NB4 (cell line): ENCODE results near the gene SIRPB2.

Experiments used
- DNase-seq: peaks from one replicate; pipeline ENCODE4 v3.0.0; 2010; ENCODE audit warnings: low read depth
- H3K4me3 ChIP-seq: one replicate; pipeline ENCODE4 v1.5.1; 2011; ENCODE audit warnings: mild to moderate bottlenecking, low read depth, low read length, moderate library complexity
- MYC ChIP-seq: IDR thresholded peaks from 2 replicates; pipeline ENCODE4 v1.6.1; 2011; ENCODE audit warnings: low read depth, low read length
- POLR2A ChIP-seq: IDR thresholded peaks from 2 replicates; pipeline ENCODE4 v1.6.1; 2011; ENCODE audit warnings: mild to moderate bottlenecking; ENCODE audit not compliant: insufficient read length; ENCODE audit errors: extremely low read depth
- TF ChIP-seq, protein P1 (sequence below): IDR thresholded peaks from one replicate; pipeline ENCODE4 v1.5.1; 2012; ENCODE audit warnings: low read depth, low read length
- TF ChIP-seq, protein P2 (sequence below): IDR thresholded peaks from 2 replicates; pipeline ENCODE4 v1.6.1; 2011; ENCODE audit warnings: low read depth, low read length

The SIRPB2 gene

DNA sequence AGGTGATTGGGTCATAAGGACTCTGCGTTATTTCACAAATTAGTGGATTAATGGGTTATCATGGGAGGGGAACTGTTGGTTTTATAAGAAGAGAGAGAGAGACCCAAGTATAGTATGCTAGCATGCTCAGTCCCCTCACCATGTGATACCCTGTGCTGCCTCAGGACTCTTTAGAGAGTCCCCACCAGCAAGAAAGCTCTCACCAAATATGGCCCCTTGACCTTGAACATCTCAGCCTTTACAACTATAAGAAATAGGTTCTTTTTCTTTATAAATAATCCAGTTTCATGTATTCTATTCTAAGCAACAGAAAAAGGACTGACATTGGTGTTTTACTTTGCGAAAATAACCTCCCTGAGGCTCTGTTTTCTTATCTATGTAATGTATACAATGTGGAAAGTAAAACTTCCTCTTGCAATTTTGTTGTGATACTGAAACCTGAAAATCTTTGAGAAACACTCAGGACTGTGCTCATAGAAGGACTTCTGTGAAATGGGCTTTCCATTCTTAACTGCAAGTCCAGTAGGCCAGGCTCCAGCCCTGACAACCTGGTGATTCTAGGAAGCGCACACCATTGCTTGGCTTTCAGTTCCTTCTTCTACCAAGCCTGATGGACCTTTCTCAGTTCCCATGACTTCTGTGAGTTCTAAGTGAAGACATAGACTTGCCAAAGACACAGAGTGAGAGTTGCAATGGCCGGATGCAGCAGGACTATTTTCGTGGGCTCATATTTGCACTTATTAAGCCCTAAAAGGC, 44.4 kb upstream of the SIRPB2 start:
- no peak overlapping the region for H3K4me3 ChIP-seq
- peak; percentile 66 for DNase-seq
- TF ChIP-seq, protein P1, sequence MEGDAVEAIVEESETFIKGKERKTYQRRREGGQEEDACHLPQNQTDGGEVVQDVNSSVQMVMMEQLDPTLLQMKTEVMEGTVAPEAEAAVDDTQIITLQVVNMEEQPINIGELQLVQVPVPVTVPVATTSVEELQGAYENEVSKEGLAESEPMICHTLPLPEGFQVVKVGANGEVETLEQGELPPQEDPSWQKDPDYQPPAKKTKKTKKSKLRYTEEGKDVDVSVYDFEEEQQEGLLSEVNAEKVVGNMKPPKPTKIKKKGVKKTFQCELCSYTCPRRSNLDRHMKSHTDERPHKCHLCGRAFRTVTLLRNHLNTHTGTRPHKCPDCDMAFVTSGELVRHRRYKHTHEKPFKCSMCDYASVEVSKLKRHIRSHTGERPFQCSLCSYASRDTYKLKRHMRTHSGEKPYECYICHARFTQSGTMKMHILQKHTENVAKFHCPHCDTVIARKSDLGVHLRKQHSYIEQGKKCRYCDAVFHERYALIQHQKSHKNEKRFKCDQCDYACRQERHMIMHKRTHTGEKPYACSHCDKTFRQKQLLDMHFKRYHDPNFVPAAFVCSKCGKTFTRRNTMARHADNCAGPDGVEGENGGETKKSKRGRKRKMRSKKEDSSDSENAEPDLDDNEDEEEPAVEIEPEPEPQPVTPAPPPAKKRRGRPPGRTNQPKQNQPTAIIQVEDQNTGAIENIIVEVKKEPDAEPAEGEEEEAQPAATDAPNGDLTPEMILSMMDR = no peak
- TF ChIP-seq POLR2A (no peak), MYC (no peak)
- TF ChIP-seq, protein P2, sequence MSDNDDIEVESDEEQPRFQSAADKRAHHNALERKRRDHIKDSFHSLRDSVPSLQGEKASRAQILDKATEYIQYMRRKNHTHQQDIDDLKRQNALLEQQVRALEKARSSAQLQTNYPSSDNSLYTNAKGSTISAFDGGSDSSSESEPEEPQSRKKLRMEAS = no peak

DNA sequence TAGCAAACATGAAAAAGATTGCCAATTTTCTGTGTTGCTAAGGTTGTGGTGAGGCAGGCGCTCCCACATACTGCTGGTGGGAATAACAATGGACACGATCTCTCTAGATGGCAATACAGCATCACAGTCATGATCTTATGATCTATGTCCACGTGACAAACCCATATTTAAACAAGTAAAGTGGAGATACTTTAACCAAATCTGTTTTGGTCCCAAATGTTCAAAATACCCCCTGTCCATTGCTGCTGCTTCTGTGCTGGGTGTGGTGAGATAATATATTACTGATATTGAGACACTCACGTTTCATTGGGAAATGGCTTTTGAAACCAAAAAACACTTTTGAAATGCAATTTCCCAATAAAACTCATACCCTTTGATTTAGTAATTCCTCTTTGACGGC, 43.3 kb upstream of the SIRPB2 start:
- TF ChIP-seq, protein P2 = no peak
- TF ChIP-seq POLR2A = no peak
- TF ChIP-seq MYC = no peak
- TF ChIP-seq, protein P1 = no peak
- H3K4me3 ChIP-seq = no peak overlapping the region
- peak; percentile 26 for DNase-seq

DNA sequence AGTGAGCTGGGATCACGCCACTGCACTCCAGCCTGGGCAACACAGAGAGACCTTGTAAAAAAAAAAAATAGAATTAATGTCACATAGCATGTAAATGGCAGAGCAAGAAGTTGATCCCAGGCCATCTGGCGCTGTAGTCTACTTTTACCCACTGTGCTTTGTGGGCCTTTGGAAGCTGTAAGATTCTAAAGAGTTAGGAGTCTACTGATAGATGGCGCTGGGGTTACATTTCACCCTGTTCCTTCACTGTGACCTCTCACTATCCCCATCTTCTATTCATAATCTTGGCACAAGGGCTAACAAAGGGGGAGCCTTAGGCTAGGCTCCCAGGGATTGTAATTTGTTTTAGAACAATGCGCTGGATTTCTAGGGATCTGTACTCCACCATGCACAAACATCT, 41.8 kb upstream of the SIRPB2 start:
- TF ChIP-seq, protein P2 = no peak
- TF ChIP-seq MYC (no peak), POLR2A (no peak)
- TF ChIP-seq, protein P1 = peak; percentile 35
- peak; percentile 70 for DNase-seq
- H3K4me3 ChIP-seq = no peak overlapping the region

DNA sequence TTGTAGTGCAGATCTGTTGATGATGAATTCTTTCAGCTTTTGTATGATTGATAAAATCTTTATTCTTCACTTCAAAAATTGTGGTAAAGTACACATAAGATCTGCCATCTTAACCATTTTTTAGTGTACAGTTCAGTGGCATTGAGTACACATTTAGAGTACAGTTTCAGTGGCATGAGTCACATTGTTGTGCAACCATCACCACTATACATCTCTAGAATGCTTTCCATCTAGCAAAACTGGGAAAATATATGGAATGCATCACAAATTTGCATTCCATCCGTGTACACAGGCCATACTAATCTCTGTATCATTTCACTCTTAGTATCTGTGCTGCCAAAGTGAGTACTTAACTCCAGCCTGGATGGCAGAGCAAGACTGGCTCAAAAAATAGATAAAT, 37.6 kb upstream of the SIRPB2 start:
- peak; percentile 75 for DNase-seq

DNA sequence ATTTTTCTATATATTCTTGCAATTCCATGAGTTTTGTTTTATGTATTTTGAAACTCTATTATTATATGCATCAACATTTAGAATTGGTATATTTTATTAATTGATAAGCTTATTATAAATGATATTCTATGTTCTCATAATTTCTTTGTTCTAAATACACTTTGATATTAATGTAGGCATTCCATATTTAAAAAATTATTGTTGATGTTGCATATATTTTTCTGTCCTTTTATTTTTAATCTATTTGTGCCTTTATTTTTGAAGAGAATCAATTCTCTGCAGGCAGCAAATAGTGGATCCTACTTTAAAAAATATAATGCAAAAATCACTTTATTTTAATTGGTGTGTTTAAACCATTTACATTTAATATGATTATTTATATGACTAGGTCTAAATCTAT, 36.7 kb upstream of the SIRPB2 start:
- TF ChIP-seq, protein P2 = no peak
- TF ChIP-seq POLR2A = no peak
- no peak for TF ChIP-seq MYC
- TF ChIP-seq, protein P1 = no peak
- no peak for DNase-seq
- no peak overlapping the region for H3K4me3 ChIP-seq

More for the DNA sequence above, 37.6 kb upstream of the SIRPB2 start:
- TF ChIP-seq MYC (no peak), POLR2A (no peak)
- TF ChIP-seq, protein P2 = no peak
- TF ChIP-seq, protein P1 = no peak
- H3K4me3 ChIP-seq = no peak overlapping the region
